ENCODE measurements around the gene KCNAB1. TPM values are rescaled to one million over a fixed set of nuclear protein-coding genes. Genes with fewer than 3 reads are reported as not detected.
A peak's percentile ranks its signal among the peaks of the same experiment; 100 is the strongest.

Gene KCNAB1
- total and polyA plus RNA-seq, 12 donors = 1.4 to 5.0 (median 2.5) TPM

DNA sequence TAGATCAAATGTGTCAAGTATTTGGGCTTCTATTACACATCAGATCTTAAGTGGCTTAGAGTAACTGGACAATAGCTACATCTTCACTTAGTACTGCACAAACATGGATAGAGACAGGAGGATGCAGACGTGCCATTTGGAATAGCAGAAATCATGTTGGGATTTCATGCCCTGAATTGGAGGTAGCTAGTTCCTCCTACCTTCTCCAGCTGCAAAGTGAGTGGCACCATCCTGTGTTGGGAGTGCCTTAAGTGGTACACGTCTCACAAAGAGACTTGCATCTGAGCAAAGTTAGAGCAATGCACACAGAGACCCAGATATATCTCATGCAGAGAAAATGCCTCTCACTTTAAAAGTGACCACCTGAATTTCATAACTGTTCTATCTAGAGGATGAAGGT, 298.1 kb downstream of the KCNAB1 start:
- H3K4me3 ChIP-seq = no peak overlapping the region
- ATAC-seq = no peak
- peak overlapping the region in 1 of 10 donors; percentile 23 for H3K27ac ChIP-seq
- intact Hi-C loops (cut with DNase I) = no loop called here
- DNase-seq = no peak
- TF ChIP-seq, protein P1, sequence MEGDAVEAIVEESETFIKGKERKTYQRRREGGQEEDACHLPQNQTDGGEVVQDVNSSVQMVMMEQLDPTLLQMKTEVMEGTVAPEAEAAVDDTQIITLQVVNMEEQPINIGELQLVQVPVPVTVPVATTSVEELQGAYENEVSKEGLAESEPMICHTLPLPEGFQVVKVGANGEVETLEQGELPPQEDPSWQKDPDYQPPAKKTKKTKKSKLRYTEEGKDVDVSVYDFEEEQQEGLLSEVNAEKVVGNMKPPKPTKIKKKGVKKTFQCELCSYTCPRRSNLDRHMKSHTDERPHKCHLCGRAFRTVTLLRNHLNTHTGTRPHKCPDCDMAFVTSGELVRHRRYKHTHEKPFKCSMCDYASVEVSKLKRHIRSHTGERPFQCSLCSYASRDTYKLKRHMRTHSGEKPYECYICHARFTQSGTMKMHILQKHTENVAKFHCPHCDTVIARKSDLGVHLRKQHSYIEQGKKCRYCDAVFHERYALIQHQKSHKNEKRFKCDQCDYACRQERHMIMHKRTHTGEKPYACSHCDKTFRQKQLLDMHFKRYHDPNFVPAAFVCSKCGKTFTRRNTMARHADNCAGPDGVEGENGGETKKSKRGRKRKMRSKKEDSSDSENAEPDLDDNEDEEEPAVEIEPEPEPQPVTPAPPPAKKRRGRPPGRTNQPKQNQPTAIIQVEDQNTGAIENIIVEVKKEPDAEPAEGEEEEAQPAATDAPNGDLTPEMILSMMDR (IDR thresholded peaks at IDR 0.05) = no peak
- no peaks in the 10 kb centered on the region for H3K27me3 ChIP-seq
- WGBS, 2 donors = 61 to 68% methylated on average over 2 of the region's 2 CpGs
- no peaks in the 10 kb centered on the region for H3K36me3 ChIP-seq
- H3K4me1 ChIP-seq = peaks cover 0 to 21% (median 7%) of the 10 kb centered on the region in 9 donors
- no peaks in the 10 kb centered on the region for H3K9me3 ChIP-seq

DNA sequence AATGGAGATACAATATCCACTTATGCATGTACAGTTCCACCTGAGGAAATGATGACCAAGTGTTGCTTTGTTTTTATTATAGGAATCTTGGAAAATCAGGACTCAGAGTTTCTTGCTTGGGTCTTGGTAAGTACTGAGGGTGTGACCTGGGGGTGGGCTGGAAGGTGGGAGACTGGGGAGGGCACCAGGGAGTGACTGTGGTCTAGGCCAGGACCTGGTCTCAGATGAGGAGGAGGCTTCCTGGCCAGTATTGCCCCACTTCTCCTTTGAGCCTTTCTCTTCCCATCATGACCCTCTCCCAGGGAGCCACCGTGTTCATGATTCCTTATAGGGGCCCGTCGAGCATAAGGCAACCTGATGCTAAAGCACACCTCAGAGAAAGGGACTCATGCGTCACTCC, 301.2 kb downstream of the KCNAB1 start:
- intact Hi-C loops (cut with DNase I) = no loop called here
- 87 to 93% methylated on average over 4 of the region's 4 CpGs for WGBS, 2 donors

DNA sequence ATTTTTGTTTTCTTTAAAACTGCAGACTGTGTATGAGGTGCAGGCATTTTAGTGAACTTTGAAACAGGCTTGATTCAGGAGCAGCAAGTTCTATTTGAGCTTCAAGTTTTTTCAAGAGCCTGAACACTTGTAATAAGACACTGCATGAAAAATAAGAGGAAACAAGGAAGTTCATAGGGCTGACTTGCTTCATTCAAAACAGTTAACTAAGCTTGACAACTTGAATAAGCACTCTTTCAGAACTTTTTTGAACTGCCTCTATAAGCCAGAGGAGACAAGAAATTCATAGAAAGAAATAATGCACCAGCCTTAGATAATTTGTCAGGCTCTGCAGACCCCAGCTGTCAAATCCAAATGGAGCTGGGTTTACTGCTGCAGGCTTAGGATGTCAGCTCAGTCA, 304.4 kb downstream of the KCNAB1 start:
- Histone ChIP-seq H3K4me1 (no peaks in the 10 kb centered on the region), H3K27me3 (no peaks in the 10 kb centered on the region), H3K27ac (no peak overlapping the region), H3K9me3 (no peaks in the 10 kb centered on the region), H3K36me3 (no peaks in the 10 kb centered on the region), H3K4me3 (no peak overlapping the region)
- intact Hi-C loops (cut with DNase I) = no loop called here
- no peak for ATAC-seq
- no peak for DNase-seq
- TF ChIP-seq, protein P1 (IDR thresholded peaks at IDR 0.05) = no peak

More for the DNA sequence above, 301.2 kb downstream of the KCNAB1 start:
- ATAC-seq = no peak
- DNase-seq = no peak
- no peaks in the 10 kb centered on the region for H3K36me3 ChIP-seq
- no peaks in the 10 kb centered on the region for H3K27me3 ChIP-seq
- peaks cover 0 to 16% (median 6%) of the 10 kb centered on the region in 9 donors for H3K4me1 ChIP-seq
- H3K9me3 ChIP-seq = no peaks in the 10 kb centered on the region
- H3K27ac ChIP-seq = no peak overlapping the region
- TF ChIP-seq, protein P1 (IDR thresholded peaks at IDR 0.05) = no peak
- H3K4me3 ChIP-seq = no peak overlapping the region

DNA sequence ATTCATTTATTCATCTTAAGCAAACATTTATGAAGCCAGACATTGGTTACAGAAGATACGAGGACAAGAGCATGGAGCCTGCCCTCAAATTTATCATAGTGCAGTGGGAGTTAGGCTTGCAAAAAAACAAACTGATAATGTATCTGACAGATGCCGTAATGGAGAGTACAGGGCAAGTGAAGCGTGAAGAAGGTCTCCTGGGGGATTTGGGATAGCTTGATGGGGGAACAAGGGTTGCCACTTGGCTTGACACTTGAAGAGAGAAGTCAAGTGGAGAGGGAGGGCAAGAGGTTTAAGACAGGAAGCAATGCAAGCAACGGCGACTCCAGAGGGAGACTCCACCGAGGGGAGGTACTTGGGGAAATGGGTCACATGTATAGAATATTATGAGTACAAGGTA, 305.3 kb downstream of the KCNAB1 start:
- no peak for ATAC-seq
- Histone ChIP-seq H3K4me1 (no peaks in the 10 kb centered on the region), H3K36me3 (no peaks in the 10 kb centered on the region), H3K27ac (no peak overlapping the region), H3K27me3 (no peaks in the 10 kb centered on the region), H3K4me3 (no peak overlapping the region), H3K9me3 (no peaks in the 10 kb centered on the region)
- no peak for DNase-seq
- TF ChIP-seq, protein P1 (IDR thresholded peaks at IDR 0.05) = no peak
- WGBS, 2 donors = 68 to 78% methylated on average over 6 of the region's 6 CpGs
- intact Hi-C loops (cut with DNase I) = no loop called here
